Tongue (tissue), 2 donors: ENCODE data around the gene TLR10. TPM values are rescaled to one million over a fixed set of nuclear protein-coding genes. Genes with fewer than 3 reads are reported as not detected.

Experiments used
- DNase-seq: peaks from one replicate; pipeline ENCODE4 v3.0.0-alpha.2; 2015
- total RNA-seq: library from RNA; depleted of rRNA; stranded (reverse); fragments of >200 nt; gene quantifications from one replicate; pipeline ENCODE4 v1.2.3, GENCODE V29; 2014

TLR10 gene
- total RNA-seq, 1 donor from 2014 or later, result 0.41 TPM

DNA sequence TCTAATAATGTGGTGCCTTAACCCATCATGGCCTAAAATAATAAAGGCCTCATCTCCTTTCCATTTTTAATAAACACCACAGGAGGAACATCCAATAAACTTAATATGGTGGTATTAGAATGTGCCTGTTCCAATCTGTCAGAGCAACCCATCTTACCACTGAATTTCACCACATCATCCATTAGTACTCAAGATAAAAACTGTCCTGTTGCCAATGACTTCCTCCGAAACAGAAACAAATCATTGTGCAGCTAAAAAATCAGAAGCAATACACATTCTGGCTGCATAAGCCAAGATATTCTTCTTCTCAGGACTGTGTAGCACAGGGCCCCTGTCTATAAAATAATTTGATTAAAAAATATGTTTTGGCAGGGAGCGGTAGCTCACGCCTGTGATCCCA is 18.5 kb downstream of the TLR10 start:
- DNase-seq, result no peak

GRCh38 chr4:38762560-38762959 is 20.2 kb downstream of the TLR10 start:
- DNase-seq, result no peak

DNA sequence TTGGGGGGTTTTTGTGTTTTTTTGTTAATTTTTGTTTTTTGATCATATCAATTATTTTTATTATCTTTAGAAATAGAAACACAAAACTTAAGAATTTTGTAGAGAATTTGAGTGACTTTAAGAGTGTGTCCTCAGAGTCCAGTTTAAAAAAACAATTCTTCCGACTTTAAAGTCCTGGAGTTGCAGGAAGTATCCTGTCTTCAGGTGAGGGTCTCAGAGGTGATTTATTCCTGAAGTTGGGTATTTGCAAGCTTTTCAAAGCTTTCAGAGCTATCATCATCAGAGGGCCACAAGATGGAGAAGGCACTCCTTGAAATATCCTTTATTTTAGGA is 23.0 kb downstream of the TLR10 start:
- no peak for DNase-seq

DNA sequence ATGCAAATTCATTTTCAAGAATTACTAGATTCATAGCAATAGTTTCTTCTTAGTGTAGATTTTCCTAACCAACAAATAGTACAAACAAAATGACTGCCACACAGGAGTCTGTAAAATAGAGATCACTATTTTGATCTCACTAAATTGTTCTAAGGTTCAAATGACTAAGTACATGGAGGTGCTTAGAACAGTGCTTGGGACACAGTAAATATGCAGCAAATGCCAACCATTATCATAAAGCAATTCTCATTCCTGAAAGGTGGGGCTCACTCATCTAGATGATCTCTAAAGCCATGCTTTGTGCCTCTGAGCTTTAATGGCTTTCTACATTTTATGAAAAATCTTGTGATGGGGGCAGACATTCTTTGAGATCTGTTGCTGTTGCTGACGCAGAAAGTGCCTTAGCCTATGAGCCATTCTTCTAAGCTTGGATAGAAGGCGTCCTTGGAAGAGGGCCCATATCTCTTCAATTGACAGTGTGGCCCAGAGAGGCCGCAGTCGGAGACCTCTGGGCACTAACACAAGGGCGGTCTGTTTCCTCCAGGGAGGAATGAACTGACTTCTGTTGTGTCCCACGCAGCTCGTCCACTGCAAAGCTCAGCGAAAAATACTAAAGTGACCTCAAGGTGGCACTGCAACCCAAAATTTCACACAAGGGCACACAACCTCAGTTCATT is 23.5 kb downstream of the TLR10 start:
- DNase-seq, result peak; percentile 82

DNA sequence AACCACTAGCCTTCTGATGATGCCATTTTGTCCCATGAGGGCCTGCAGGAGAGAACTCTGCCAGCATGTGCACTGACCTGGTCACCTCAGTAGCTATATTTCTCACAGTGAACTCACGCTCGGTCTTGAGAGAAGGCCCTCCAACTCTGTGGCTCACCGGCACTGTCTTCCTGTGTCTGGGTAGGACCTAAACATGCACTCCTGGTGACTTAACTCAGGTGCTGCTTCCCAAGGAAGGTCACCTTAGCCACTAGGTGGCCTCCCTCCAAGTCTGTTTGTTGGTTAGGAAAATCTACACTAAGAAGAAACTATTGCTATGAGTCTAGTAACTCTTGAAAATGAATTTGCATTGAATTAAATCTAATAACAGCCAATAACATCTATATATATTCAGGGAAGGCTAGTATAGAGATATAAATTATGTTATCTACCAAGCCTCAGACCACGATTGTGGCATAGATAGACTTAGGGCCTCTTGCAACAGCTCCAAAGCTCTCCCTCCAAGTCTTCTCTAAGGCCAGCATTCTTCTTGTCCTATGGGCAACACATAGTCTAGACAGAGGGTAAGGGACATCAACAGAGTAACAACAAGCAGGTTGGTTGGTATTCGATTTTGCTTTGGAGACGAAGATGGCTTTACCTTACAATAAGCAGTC is 24.7 kb downstream of the TLR10 start:
- DNase-seq, result no peak

- DNase-seq, result peak; percentile 95
These were observed 29.6 kb downstream of the TLR10 start for GRCh38 chr4:38752941-38753806.

- DNase-seq, result peak; percentile 37
These were observed 30.3 kb downstream of the TLR10 start for GRCh38 chr4:38752372-38752940.

- peak; percentile 52 for DNase-seq
These were observed 31.3 kb downstream of the TLR10 start for GRCh38 chr4:38751341-38752010.

GRCh38 chr4:38749336-38749735 is 33.5 kb downstream of the TLR10 start:
- DNase-seq, result no peak

DNA sequence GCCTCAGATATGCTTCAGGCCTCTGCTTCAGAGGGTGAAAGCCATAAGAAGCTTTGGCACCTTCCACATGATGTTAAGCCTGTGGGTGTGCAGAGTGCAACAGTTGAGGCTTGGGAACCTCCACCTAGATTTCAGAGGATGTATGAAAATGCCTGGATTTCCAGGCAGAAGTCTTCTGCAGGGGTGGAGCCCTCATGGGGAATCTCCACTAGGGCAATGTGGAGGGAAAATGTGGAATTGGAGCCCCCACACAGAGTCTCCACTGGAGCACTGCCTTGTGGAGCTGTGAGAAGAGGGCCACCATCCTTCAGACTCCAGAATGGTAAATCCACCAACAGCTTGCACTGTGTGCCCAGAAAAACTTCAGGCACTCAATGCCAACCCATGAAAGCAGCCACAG is 35.2 kb downstream of the TLR10 start:
- DNase-seq, result no peak

DNA sequence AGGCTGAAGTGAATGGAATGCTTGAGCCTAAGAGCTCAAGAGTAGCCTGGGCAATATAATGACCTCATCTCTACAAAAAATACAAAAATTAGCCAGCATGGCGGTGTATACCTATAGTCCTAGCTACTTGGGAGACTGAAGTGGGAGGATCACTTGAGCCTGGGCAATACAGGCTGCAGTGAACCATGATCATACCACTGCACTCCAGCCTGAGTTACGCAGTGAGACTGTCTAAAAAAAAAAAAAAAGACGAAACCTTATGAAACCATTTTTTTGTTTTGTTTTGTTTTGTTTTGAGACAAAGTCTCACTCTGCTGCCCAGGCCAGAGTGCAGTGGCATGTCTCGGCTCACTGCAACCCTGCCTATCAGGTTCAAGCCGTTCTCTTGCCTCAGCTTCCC is 36.9 kb downstream of the TLR10 start:
- no peak for DNase-seq

- DNase-seq, result no peak
These were observed 38.9 kb downstream of the TLR10 start for GRCh38 chr4:38743866-38744265.

DNA sequence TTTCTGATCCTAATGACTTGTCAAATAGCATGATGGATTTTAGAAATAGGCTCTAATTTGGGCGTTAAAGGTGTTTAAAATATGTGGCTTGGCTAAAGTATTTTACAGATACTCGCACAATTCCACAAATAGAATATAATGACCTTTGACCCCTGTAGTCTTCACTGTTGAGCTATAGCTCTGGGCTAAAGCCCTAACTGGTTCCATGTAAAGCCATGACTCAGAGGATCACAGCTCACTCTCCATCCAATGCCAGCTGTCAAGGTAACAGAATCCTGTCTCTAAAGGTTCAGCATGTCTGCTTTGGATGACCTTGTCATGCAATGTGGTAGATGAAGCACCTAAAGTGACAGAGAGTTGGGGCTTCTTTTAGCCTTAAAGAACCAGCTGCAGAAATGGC is 42.5 kb downstream of the TLR10 start:
- DNase-seq, result no peak

DNA sequence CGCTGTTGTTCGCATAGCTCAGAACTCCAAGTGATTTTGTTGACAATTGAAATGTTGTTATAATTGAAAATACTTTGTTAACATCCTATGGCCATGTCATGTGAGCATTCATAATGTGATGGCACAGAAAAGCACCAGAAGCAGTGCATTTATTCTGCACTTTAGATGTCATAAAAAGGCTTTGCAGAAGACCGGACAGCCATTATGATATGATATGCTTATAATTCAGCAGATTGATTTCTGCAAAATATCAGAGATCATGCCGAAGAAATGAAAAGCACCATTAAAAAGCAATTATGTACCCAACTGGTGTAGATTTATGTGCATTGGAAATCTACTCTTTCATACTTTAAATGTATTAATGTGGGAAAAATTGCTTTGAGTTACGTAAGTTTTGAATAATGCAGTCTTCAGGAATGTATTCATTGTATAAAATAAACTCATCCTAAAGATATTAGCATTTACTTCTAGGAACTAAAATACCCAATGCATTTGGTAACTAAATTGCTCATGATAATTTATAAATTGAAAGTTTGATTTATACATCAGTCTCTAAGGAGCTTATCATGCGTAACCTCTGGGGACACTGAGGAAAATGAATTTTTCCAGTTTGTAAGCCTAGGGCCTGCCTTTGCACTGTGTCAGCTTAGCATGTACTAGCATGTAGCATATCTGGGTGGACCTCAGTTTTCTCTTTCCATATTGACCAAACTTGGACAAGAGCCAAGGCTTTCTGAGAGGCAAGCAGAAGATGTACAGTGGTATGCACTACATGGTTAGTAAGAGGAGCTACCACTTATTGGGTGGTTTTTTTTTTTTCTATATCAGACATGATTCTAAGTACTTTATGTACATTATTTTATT is 43.6 kb downstream of the TLR10 start:
- peak; percentile 65 for DNase-seq

DNA sequence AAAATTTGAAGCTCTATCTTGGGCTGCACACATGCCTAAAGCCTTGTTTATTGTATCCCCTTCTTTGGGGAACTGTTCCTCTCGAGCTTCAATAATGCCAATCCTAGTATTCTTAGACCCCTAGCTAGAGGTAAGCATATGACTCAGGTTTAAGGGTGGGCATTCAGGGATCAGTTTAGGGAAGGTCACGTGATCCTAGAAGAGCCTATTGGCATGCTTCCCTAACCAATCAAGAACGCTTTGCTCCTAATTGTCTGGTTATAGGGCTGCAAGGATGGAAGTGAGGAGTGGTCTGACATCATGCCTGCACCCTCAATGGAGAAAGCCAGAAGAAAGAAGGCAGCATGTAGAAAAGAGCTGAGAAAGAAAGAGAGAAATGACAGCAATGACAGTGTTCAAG is 46.9 kb downstream of the TLR10 start:
- no peak for DNase-seq

DNA sequence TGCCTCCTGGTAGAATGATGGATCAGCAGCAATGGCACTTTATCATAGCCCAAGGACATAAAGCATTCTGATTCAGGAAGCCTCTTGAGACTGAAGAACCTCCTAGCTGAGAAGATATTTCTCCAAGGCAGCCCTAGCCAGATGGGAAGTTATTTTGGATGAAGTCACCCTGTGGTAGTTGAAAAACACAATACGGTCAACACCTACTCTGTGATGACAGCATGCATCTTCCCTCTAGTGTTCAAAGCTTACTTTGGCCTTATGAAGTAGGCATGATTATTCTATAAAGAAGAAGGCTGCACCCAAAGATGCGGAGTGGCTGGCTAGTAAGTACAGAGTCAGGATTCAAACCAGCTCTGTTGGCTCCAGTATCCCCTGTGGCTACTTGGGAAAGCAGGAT is 47.9 kb downstream of the TLR10 start:
- DNase-seq, result no peak

DNA sequence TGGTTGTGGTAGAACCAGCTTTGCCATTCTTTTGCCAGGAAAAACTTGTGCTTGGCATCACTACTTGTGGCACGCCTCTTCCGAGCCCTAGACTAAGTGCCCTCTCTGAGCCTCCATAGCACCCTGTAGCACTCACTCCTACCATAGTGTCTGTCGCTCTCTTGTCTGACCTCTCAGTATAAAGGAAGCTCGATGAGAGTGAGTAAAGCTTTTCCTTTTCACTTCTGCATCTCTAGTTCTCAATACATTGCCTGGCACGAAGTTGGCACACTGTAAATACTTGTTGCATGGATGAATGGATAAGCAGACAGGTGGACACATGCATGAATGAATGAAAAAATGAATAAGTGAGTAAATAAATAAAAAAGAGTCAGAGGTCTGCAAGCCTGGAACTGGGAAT is 48.3 kb downstream of the TLR10 start:
- no peak for DNase-seq

- no peak for DNase-seq
These were observed 49.1 kb downstream of the TLR10 start for GRCh38 chr4:38733663-38734062.

- DNase-seq, result peak; percentile 91
These were observed 51.8 kb downstream of the TLR10 start for GRCh38 chr4:38730830-38731646.

GRCh38 chr4:38730493-38730829 is 52.3 kb downstream of the TLR10 start:
- DNase-seq, result no peak
